NAMALWA (cell line): ENCODE results near the gene CCER1.

Experiments
- DNase-seq: peaks from one replicate; pipeline ENCODE4 v3.0.0-alpha.2; 2015; ENCODE audit warnings: low spot score

CCER1 gene

GRCh38 chr12:90969346-90969745, 14.4 kb upstream of the CCER1 start:
- no peak for DNase-seq

GRCh38 chr12:90965204-90965603, 10.2 kb upstream of the CCER1 start:
- DNase-seq, result no peak

GRCh38 chr12:90964616-90965015, 9.6 kb upstream of the CCER1 start:
- no peak for DNase-seq

GRCh38 chr12:90963946-90964345, 9.0 kb upstream of the CCER1 start:
- DNase-seq, result no peak

GRCh38 chr12:90961154-90961553, 6.2 kb upstream of the CCER1 start:
- DNase-seq, result no peak

- peak; percentile 70 for DNase-seq
These were observed 4.7 kb upstream of the CCER1 start for GRCh38 chr12:90959538-90960139.

- DNase-seq, result peak; percentile 27
These were observed 4.1 kb upstream of the CCER1 start for GRCh38 chr12:90959032-90959431.

- DNase-seq, result no peak
These were observed 3.4 kb upstream of the CCER1 start for GRCh38 chr12:90958347-90958746.

GRCh38 chr12:90954428-90954827, 548 bp downstream of the CCER1 start:
- DNase-seq, result no peak

GRCh38 chr12:90953956-90954421, 987 bp downstream of the CCER1 start:
- DNase-seq, result peak; percentile 38

GRCh38 chr12:90951432-90952105, 3.4 kb downstream of the CCER1 start:
- DNase-seq, result no peak

- no peak for DNase-seq
These were observed 7.1 kb downstream of the CCER1 start for GRCh38 chr12:90947869-90948268.

- peak; percentile 57 for DNase-seq
These were observed 9.8 kb downstream of the CCER1 start for GRCh38 chr12:90945070-90945649.

GRCh38 chr12:90943255-90943654, 11.7 kb downstream of the CCER1 start:
- DNase-seq, result no peak

- peak; percentile 76 for DNase-seq
These were observed 14.0 kb downstream of the CCER1 start for GRCh38 chr12:90940872-90941499.

GRCh38 chr12:90939382-90939781, 15.6 kb downstream of the CCER1 start:
- DNase-seq, result no peak

- no peak for DNase-seq
These were observed 16.5 kb downstream of the CCER1 start for GRCh38 chr12:90938451-90938850.

- no peak for DNase-seq
These were observed 17.3 kb downstream of the CCER1 start for GRCh38 chr12:90937651-90938050.

- peak; percentile 7 for DNase-seq
These were observed 18.6 kb downstream of the CCER1 start for GRCh38 chr12:90936230-90937005.

- DNase-seq, result no peak
These were observed 29.4 kb downstream of the CCER1 start for GRCh38 chr12:90925562-90925961.

GRCh38 chr12:90924406-90924805, 30.6 kb downstream of the CCER1 start:
- DNase-seq, result no peak

- DNase-seq, result no peak
These were observed 32.8 kb downstream of the CCER1 start for GRCh38 chr12:90922145-90922627.
